ENCODE results near the gene HIRA.

HIRA gene

DNA sequence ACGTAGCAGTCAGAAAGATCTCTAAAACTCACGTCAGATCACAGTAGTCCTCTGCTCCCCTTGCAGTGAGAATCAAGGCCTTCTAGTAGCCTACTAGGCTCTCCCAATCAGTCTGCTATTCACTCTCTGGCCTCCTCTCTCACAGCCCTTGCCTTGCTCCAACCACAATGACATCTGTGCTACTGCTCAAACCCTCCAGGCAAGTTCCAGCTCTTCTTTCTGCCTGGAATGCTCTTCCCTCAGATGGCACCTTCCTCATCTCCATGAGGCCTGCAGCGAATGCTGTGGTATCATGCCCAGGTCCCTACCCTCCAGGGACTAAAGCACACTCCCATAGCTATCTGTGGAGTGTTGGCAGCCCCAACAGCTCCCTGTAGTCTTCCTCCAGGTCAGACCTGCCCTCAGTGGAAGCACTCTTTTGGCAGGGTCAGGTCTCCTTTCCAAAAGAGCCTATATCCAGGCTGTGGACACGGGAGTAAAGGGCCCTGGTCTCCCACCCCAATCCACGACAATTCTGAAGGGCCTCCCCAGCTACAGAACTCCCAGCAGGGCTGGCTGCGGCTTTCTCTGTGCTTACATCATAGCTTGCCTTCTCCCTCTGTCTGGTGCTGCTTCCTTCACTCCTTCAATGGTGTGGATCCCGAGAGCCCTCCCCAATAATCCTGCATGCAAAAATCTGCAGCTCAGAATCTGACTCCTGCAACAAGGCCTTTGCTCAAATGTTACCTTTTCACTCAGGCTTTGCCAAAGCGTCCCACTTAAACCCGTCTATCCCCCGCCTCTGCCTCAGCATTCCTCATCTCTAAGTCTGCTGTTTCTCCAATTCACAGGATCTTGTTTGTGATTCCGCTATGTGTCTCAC lies 8.9 kb downstream of the HIRA start:
- no peaks in the 10 kb centered on the region for H3K9me3 ChIP-seq (ENCODE audit: control insufficient read depth, insufficient read depth, low read length)
- TF ChIP-seq CTCF (IDR thresholded peaks at IDR 0.05; ENCODE audit: low read depth, low read length, poor library complexity, severe bottlenecking) = no peak
- no peak for TF ChIP-seq EZH2phosphoT487 (IDR thresholded peaks at IDR 0.05; ENCODE audit: borderline replicate concordance, low read length)
- no peak overlapping the region for H3K4me2 ChIP-seq (ENCODE audit: low read length)
- H3K4me1 ChIP-seq (ENCODE audit: control insufficient read depth, low read length) = peaks cover 23% of the 10 kb centered on the region
- peaks cover 22% of the 10 kb centered on the region; the same call in 1 of the 2 replicates for H4K20me1 ChIP-seq (ENCODE audit: control insufficient read depth, insufficient read depth, low read depth, low read length)
- H3K79me2 ChIP-seq (ENCODE audit: control insufficient read depth, low read length) = peaks cover 99% of the 10 kb centered on the region
- no peak overlapping the region for H3K4me3 ChIP-seq (ENCODE audit: low read length)
- H3K27ac ChIP-seq (ENCODE audit: low read depth, low read length) = no peak overlapping the region
- H3K27me3 ChIP-seq (ENCODE audit: control insufficient read depth, low read length) = no peaks in the 10 kb centered on the region
- peaks cover 39% of the 10 kb centered on the region for H3K36me3 ChIP-seq (ENCODE audit: control insufficient read depth, low read length)
- H3F3A ChIP-seq (ENCODE audit: control insufficient read depth, insufficient read depth) = no peaks in the 10 kb centered on the region
- no peaks in the 10 kb centered on the region for H3K9me2 ChIP-seq (replicated peaks; ENCODE audit: control insufficient read depth, low read length)

GRCh38 chr22:19420321-19420720 lies 11.2 kb downstream of the HIRA start:
- Histone ChIP-seq H3K4me1 (ENCODE audit: control insufficient read depth, low read length) (peaks cover 20% of the 10 kb centered on the region), H3K36me3 (ENCODE audit: control insufficient read depth, low read length) (peaks cover 26% of the 10 kb centered on the region), H4K20me1 (ENCODE audit: control insufficient read depth, insufficient read depth, low read depth, low read length) (peaks cover 16% of the 10 kb centered on the region; the same call in 1 of the 2 replicates), H3K4me2 (ENCODE audit: low read length) (no peak overlapping the region), H3K9me2 (replicated peaks; ENCODE audit: control insufficient read depth, low read length) (no peaks in the 10 kb centered on the region), H3F3A (ENCODE audit: control insufficient read depth, insufficient read depth) (no peaks in the 10 kb centered on the region), H3K27me3 (ENCODE audit: control insufficient read depth, low read length) (no peaks in the 10 kb centered on the region), H3K27ac (ENCODE audit: low read depth, low read length) (no peak overlapping the region), H3K9me3 (ENCODE audit: control insufficient read depth, insufficient read depth, low read length) (no peaks in the 10 kb centered on the region), H3K4me3 (ENCODE audit: low read length) (no peak overlapping the region), H3K79me2 (ENCODE audit: control insufficient read depth, low read length) (peaks cover 99% of the 10 kb centered on the region)
- TF ChIP-seq CTCF (IDR thresholded peaks at IDR 0.05; ENCODE audit: low read depth, low read length, poor library complexity, severe bottlenecking) (no peak), EZH2phosphoT487 (IDR thresholded peaks at IDR 0.05; ENCODE audit: borderline replicate concordance, low read length) (no peak)

GRCh38 chr22:19419464-19420178 lies 11.9 kb downstream of the HIRA start:
- Histone ChIP-seq H3K27ac (ENCODE audit: low read depth, low read length) (no peak overlapping the region), H3F3A (ENCODE audit: control insufficient read depth, insufficient read depth) (no peaks in the 10 kb centered on the region)

More at GRCh38 chr22:19419464-19420178, 11.9 kb downstream of the HIRA start:
- Histone ChIP-seq H3K79me2 (ENCODE audit: control insufficient read depth, low read length) (peaks cover 99% of the 10 kb centered on the region), H3K9me3 (ENCODE audit: control insufficient read depth, insufficient read depth, low read length) (no peaks in the 10 kb centered on the region), H3K36me3 (ENCODE audit: control insufficient read depth, low read length) (peaks cover 19% of the 10 kb centered on the region), H3K4me1 (ENCODE audit: control insufficient read depth, low read length) (peaks cover 20% of the 10 kb centered on the region), H3K4me3 (ENCODE audit: low read length) (no peak overlapping the region), H3K27me3 (ENCODE audit: control insufficient read depth, low read length) (no peaks in the 10 kb centered on the region), H4K20me1 (ENCODE audit: control insufficient read depth, insufficient read depth, low read depth, low read length) (peaks cover 16% of the 10 kb centered on the region; the same call in 1 of the 2 replicates), H3K4me2 (ENCODE audit: low read length) (no peak overlapping the region), H3K9me2 (replicated peaks; ENCODE audit: control insufficient read depth, low read length) (no peaks in the 10 kb centered on the region)
- TF ChIP-seq EZH2phosphoT487 (IDR thresholded peaks at IDR 0.05; ENCODE audit: borderline replicate concordance, low read length) (no peak), CTCF (IDR thresholded peaks at IDR 0.05; ENCODE audit: low read depth, low read length, poor library complexity, severe bottlenecking) (no peak)

Measured in DOHH2 (cell line).